HG02981 (cell line): Measurements from ENCODE around the gene UNK.
"Not testable (repeated sequence)": the region's sequence is repeated elsewhere in the genome, so short reads cannot be mapped to it uniquely, and the experiment has no call there.

Experiments
- ATAC-seq: cut with Tn5 transposase; IDR thresholded peaks from one replicate; pipeline ENCODE4 v1.9.1; 2021; ENCODE audit warnings: mild to moderate bottlenecking, moderate library complexity; ENCODE audit not compliant: unreplicated experiment

The UNK gene

DNA sequence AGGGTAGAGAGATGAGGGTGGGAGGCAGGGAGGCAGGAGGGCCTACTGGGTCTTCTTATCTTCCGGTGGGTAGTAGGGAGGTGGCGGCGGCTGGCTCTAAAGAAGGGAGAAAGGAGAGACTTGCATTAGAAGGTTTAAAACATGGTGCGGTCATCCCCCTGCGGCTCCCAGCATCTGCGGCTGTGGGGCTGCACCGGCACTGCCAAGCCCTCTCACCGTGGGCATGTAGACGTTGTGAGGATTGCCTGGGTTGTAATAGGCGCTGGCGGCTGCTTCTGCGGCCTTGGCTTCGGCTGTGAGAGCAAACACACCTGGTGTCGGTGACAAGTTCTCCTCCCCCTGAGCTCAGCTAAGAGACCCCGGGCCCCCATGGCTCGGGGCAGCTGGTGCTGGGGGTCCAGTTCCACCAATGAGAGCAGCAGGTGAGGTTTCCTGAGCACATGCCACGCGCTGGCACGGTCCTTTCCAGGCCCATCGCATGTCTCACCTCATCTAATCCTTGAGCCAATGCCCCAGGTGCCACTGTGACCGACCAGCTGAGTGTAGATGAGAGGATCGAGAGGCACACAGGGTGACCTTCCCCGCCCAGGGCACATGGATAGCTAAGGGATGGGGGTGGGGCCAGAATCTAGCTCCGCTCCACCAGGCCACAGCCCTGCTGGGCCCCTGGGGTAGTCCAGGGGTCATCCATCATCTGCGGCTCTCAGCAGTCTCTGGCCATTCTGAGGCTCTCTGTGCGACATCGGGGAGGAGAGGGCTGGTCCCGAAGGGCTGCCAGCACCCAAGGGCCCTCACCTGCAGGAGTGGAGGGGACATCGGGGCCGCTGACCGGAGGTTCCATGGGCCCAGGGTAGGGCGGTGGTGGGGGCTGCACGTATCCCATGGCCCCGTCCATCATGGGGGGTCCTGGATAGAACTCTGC is 62.3 kb downstream of the UNK start:
- ATAC-seq, result no peak

DNA sequence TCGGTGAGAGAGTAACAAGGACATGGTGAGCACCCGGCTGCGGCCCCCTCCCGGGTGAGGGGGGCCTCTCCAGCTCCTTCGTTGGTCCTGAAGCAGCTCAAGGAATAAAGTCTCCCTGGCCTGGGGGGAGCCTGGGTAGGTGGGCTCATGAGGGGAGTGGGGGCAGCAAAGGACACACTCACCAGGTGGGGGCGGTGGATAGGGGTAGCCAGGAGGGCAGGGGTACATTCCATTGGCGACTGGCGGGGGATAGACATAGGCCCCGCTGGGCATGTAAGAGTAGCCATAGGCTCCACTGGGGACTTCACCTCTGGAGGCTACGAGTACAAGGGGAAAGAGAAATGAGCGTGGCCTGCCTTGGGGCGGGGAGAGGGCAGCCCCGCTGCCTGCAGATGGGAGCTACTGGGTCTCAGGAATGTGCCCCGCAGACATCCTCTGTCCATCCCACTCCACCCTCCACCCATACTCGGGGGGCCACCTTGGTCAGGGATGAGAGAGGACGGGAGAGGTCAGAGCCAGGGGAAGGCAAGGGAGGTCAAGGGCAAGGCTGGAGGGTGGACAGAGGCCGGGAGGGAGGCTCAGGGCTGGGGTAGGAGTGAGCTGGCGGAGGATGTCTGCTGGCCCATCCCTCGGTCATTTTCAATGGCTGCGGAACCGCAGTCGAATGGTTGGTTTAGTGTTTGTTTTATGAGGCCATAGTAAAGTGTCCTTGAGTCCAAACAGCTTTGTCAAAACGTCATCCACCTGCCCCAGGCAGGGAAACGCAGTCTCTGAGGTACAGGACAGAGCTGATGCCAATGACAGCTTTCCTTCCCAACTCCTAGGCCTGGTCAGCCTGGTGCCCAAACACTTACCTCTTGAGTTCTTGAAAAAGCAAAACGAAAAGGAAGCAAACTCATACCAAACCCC is 63.3 kb downstream of the UNK start:
- ATAC-seq, result no peak

DNA sequence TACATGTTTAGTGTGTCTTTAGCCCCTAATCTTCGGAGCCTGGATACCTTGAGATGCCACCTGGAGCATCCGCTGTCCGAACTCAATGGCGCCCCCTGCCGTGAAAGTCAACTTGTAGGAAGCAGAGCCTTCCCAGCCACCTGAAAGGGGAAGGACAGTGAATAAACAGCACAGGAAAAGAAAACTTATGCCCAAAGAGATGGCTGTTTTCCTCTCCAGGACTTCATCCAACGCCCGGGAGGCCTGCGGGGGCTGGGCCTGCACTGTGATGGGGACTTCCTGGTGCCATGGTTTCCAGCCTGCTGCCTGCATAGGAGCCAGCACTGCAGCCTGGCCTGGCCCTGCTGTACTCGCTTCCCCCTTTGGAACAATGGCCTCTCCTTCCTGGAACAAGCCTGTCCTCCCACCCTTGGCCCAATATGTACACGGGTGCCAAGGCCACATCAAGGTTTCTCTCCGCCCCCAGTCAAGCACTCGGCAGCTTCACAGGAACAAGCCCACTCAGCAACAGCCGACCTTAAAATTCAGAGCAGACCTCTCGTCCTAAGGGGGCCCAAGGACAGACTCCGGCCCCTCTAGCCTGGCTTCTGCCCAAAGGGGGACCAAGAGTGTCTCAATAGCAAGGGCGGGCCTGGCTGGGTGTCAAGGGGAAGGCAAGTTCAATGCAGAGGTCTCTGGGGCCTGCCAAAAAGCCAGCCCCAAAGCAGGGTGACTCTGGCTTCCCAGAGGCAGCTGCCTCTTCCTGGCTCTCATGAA is 64.1 kb downstream of the UNK start:
- ATAC-seq, result no peak

DNA sequence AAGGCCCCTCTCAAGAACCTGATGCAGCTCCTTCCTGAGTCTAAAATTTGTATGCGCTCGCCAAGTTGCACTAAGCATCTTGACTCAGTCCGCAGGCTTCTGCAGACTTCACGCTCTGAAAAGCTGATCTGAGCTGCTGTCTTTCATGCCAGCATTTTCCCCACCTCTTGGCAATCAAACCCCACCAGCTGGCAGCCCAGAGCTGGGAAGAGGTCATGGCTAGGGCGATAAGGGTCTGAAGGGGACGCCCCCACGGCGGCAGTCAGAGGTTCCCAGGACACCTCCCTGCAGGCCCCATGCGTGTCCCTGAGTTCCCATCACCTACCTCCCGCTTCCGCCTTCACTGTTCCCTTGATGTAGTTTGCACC is 64.7 kb downstream of the UNK start:
- no peak for ATAC-seq

DNA sequence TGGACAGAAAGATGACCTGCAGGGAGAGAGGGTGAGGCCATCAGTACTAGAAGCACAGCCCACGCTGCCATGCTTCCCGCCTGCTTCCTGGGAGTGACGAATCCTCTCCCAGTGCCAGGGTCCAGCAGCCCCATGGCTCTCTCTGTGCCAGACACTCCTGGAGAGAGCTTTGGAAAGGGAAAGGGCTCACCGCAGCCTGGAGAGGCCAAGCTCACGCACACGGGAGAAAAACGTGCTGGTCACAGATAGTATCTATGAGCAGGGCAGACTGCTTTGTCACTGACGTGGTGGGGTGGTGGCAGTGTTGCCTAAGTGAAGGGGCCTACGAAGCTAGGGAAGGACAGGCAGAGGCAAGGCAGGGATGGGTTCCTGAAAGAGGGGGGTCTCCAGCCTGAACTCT is 65.1 kb downstream of the UNK start:
- no peak for ATAC-seq

DNA sequence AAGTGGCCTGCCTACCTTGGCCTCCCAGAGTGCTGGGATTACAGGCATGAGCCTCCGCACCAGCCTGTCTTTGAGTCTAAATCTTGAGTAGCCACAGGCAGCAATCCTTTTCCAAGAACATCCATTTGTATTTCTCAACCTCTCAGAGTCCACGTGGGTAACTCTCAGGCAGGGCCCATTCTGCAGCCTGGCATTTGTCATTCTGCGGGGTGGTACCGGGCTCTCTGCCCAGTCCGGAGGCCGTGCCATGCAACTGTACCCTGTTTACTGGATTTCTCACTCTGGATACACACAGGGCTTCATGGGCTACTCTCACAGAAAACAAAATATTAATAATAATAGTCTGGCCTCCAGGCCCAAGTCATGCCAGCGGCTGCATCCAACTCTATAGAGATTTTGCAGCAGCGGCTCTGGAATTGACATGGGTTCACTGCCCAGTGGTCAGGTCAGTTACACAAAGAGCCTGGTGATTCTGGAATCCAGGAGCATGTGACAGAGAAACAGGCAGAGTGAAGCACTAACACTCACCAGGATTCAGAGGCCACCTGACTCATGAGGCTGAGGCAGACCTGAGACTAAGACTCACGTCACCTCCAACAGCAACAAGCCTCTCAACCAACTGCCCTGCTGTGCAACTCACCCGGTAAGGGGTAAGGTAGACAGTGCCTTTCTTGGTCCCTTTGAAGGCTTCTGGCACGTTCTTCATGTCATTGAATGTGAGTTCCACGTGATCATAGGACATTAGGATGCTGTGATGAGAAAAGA is 66.5 kb downstream of the UNK start:
- ATAC-seq, result no peak

DNA sequence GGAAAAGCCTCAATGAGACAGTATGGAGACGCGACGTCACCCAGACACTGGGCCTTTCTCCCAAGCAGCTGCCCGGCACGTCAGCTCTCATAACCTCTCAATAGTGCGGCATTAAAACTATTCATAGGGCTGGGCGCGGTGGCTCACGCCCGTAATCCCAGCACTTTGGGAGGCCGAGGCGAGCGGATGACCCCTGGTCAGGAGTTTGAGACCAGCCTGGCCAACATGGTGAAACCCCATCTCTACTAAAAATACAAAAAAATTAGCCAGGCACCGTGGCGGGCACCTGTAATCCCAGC is 67.0 kb downstream of the UNK start:
- ATAC-seq, result not testable (repeated sequence)

DNA sequence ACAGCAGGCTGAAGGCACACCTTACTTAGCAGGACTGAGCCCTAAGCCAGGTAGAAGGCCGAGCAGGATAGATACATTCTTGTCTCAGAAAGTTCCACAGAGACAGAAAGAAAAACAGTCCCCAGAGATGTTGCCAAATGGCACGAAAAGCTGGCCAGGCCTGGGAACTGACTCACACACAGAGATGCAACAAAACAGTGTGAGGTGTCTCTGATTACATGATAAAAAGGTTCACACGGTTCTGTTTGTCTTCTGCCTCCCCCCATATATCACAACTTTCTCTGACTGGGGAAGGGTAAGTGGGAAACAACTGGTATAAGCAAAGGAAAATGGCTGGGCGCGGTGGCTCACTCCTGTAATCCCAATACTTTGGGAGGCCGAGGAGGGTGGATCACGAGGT is 68.8 kb downstream of the UNK start:
- no peak for ATAC-seq

DNA sequence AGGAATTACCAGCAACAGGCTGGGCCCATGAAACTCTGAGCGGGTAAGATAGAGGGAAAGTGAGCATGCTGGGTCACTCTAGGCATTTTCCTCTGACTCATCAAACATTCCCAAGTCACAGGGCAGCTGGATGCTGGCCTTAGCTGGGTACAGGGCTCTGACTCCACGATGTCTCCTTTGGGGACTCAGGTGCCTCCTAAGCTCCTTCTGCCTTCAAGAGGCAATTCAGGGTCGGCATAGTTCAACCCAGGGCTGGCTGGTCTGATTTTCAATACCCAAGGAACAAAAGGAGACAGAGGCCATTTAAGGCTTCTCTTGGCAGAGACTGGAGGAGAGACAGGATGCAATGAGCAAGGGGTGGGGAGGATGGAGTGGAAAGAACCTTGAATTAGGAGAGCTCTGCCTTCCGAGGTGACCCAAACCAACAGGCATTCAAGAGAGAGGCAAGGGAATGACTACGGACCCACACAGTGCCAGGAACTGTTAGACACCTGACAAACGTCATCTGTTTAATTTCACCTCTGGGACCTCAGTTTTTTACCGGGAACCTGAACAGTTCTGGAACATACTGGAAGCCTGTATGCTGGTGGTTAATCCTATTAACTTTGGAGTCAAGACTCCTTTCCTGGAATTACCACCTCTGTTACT is 69.6 kb downstream of the UNK start:
- no peak for ATAC-seq

DNA sequence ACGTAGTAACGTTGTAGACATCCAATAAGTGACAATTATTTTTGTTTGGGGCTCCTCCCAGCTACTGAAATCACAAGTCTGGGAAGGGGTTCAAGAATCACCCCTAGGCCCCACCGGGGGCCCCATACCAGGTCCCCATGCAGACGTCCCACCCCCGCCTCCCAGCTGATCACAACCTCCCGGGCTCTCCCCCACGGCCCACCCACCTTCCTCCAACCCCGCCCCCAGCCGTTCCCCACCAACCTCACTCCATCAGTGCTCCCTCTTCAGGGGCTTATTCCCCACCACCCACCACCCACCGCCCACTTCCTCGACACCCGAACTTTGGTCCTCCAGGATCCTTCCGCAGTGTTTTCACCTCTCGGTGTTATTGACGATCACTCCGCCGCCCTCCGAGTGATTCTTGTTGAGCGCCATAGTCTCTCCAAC is 70.3 kb downstream of the UNK start:
- ATAC-seq, result no peak

DNA sequence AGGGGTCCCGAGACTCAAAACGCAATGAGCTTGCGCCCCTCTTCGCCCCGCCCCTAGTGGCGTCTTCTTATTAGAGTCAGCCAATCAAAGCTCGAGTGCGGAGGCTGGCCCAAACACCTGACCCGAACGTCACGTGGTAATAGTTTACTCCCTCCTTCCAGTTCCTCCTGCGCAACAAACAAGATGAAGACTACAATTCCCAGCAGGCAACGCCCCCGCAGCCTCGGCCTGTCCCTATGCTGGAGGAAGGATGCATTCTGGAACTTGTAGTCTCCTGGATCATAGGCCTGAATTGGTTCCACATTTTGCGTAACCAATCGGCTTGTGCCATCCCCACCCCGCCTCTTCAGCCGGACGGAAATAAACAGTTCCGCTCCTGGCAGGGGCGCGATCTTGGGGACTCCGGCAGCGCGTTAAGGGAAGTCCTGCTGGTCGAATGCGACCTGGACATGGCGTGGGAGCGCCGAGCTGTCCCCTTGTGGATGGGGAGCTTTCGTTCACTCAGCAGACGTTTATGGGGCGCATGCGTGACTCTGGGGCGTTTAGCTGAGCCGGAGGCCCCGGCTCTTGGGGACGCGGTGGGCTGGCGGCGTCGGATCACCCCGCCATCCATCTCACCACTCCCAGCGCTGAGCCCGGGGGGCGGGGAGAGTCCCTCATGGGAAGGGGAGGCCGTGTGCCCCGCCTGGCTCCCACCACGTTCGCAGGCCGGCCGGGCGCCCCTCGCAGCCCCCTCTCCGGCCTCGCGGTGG is 70.9 kb downstream of the UNK start, which contains the start of gene WBP2:
TSS of gene WBP2 (minus strand) at position 26 of the 752 bp plus-strand sequence. CDS start 38 bp downstream, outside the sequence.
- peak; percentile 85 for ATAC-seq

DNA sequence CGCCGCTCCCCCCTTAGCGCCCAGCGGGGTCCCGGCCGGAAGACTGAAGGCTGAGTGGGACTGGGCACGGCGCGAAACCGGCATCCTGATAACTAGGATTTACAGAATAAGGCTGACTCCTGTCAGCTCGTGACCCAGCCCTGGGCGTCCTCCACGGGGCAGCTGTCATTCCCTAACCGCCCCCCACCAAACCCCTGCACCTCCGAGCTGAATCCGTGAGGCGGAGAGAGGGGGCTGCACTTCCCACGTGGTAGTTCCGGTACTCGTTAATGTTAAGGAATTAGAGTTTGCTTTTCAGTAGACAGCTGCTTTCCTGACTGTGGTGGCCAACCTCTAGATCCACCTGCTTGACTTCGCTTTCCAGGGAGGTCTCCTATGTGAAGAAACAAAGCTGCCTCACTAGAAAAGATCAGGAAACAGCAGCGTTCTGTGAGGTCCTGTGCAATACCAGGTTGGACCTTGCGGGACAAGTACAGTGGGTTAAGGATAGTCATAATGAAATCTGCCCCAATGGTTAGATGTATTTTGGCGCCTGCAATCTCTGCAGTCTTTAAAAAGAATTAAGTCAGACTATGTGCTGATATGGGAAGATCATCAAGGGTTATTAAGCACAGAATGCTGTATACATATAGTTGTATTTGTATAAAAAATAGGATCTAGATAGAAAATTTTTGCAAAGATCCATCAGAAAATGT is 71.6 kb downstream of the UNK start:
- ATAC-seq, result no peak

DNA sequence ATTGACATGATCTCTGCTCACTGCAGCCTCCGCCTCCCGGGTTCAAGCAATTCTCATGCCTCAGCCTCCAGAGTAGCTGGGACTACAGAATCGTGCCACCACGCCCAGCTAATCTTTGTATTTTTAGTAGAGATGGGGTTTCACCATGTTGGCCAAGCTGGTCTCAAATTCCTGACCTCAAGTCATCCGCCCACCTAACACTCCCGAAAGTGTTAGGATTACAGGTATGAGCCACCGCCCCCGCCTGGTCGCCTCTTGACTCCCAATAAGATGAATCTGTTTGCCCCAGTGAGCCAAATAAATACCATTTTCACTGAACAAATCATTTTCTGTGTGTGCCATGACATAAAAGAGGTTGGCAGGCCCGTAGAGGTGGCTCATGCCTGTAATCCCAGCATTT is 74.8 kb downstream of the UNK start:
- ATAC-seq, result not testable (repeated sequence)

DNA sequence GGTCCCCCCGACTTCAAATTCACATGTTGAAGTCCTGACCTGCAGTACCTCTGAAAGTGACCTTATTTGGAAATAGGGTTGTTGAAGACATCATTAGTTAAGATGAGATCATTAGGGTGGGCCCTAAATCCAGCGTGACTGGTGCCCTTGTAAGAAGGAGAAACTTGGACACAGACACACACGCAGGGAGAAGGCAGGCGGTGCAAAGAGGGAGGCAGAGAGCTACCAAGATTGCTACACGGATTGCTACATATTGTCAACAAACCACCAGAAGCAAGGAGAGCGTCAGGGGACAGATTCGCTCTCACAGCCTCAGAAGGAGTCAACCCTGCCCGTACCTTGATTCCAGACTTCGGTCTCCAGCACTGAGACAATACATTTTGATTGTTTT is 77.3 kb downstream of the UNK start:
- no peak for ATAC-seq

DNA sequence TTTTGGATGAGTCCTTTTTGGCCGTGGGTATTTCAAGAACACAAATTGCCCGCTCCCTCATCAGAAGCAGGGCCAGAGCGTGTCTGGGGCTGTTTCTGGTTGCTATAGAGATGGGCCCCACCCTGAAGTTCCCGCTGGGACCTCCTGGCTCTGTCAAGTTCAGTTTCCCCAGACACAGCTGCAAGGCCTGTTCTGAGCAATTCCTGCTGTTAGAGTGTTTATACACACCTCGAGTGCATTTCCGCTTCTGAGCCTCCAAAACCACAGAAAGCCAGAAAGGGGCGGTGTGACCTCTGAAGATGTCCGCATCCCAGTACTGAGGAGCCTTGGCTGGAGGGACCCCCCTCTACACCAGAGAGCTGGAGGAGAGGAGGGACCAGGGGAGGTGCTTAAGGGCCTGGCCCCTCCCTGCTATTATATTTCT is 79.9 kb downstream of the UNK start:
- peak; percentile 87 for ATAC-seq

DNA sequence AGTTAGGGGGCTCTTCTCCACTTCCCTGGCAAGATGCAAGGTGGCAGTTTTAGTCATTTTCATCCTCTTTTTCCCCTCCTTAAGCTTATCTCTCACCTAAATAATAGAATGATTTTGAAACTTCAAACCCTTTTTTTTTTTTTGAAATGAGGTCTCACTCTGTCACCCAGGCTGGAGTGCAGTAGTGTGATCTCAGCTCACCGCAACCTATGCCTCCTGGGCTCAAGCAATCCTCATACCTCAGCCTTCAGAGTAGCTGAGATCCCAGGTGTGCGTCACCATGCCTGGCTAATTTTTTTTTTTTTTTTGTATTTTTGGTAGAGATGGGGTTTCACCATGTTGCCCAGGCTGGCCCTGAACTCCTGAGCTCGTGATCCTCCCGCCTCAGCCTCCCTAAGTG is 80.3 kb downstream of the UNK start:
- ATAC-seq, result not testable (repeated sequence)

DNA sequence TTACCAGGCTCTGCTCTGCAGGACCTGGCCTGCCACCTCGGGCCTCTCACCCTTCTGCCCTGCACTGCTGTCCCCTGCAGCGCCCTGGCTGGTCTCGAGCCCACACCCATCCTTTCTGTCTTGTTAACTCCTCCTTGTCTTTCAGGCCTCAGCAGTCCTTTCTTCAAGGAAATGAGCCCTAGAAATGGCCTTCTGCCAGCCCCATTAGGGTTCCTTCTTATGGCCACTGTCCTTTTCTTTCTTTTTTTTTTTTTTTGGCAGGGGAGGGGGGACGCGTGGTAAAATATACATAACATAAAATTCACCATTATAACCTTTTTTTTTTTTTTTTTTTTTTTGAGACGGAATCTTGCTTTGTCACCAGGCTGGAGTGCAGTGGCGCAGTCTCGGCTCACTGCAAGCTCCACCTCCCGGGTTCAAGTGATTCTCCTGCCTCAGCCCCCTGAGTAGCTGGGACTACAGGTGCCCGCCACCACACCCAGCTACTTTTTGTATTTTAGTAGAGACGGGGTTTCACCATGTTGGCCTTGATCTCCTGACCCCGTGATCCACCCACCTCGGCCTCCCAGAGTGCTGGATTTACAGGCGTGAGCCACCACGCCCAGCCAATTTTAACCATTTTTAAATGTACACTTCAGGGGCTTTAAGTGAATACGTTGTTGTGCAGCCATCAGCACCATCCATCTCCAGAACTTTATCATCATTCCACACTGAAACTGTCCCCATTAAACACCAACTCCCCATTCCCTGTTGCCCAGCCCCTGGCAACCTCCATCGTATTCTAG is 81.0 kb downstream of the UNK start:
- not testable (repeated sequence) for ATAC-seq
